Esophagus (tissue), 2 donors: ENCODE measurements around the gene ETFDH. TPM values are rescaled to one million over a fixed set of nuclear protein-coding genes. Genes with fewer than 3 reads are reported as not detected.

Source experiments
- polyA plus RNA-seq, 2 donors: library from polyadenylated mRNA; stranded (reverse); fragments of 200-250 nt; gene quantifications; one replicate each; pipeline ENCODE4 v1.2.3, GENCODE V29; 2013
- donor health status: healthy with polysubstance abuse.
- donor health status: Bipolar disorder and iron deficiency.

The ETFDH gene
- polyA plus RNA-seq, 2 donors, result 23.7 to 30.6 TPM

Other genes with a start within 250 kb of the ETFDH start
- gene RXFP1, start 150.4 kb upstream of the ETFDH start, polyA plus RNA-seq, result under 1 TPM; 0.11 to 0.14 TPM
- gene C4orf46, start 409 bp upstream of the ETFDH start, polyA plus RNA-seq, result 1 to 10 TPM; 2.0 to 2.4 TPM
- gene PPID, start 51.1 kb downstream of the ETFDH start, polyA plus RNA-seq, result 10 to 100 TPM; 12.1 to 15.8 TPM
- 1 to 10 TPM; 2.0 to 2.9 TPM for gene FNIP2, start 96.7 kb downstream of the ETFDH start, polyA plus RNA-seq